GM04503 (cell line): ENCODE data around the gene DPP9.
"Not testable (repeated sequence)": the region's sequence is repeated elsewhere in the genome, so short reads cannot be mapped to it uniquely, and the experiment has no call there.

Experiments
- DNase-seq: peaks from one replicate; pipeline ENCODE4 v3.0.0-alpha.2; 2012; ENCODE audit warnings: low read depth

The DPP9 gene

GRCh38 chr19:4687396-4687795 lies 36.2 kb downstream of the DPP9 start:
- DNase-seq, result no peak

- DNase-seq, result no peak
Measured at GRCh38 chr19:4686700-4687099, 36.9 kb downstream of the DPP9 start.

GRCh38 chr19:4684312-4685095 lies 39.1 kb downstream of the DPP9 start:
- DNase-seq, result no peak

- no peak for DNase-seq
Measured at GRCh38 chr19:4682417-4683200, 41.0 kb downstream of the DPP9 start.

- DNase-seq, result not testable (repeated sequence)
Measured at GRCh38 chr19:4680021-4680420, 43.6 kb downstream of the DPP9 start.

GRCh38 chr19:4678881-4679790 lies 44.5 kb downstream of the DPP9 start:
- no peak for DNase-seq

- no peak for DNase-seq
Measured at GRCh38 chr19:4676955-4677731, 46.5 kb downstream of the DPP9 start.

GRCh38 chr19:4675346-4675745 lies 48.3 kb downstream of the DPP9 start:
- no peak for DNase-seq

GRCh38 chr19:4673726-4674125 lies 49.9 kb downstream of the DPP9 start:
- DNase-seq, result no peak

GRCh38 chr19:4673216-4673615 lies 50.4 kb downstream of the DPP9 start:
- DNase-seq, result no peak

- DNase-seq, result no peak
Measured at GRCh38 chr19:4671185-4671851, 52.3 kb downstream of the DPP9 start.

- peak; percentile 22 for DNase-seq
Measured at GRCh38 chr19:4669723-4670480, 53.7 kb downstream of the DPP9 start, which contains the start of gene MYDGF. Gene MYDGF (minus strand): TSS chr19:4670342. CDS start chr19:4670334, 8 bp downstream.

GRCh38 chr19:4664642-4665041 lies 59.0 kb downstream of the DPP9 start:
- no peak for DNase-seq

- DNase-seq, result no peak
Measured at GRCh38 chr19:4662812-4663211, 60.8 kb downstream of the DPP9 start.

GRCh38 chr19:4662020-4662695 lies 61.5 kb downstream of the DPP9 start:
- DNase-seq, result no peak

- no peak for DNase-seq
Measured at GRCh38 chr19:4660993-4661392, 62.6 kb downstream of the DPP9 start.

- no peak for DNase-seq
Measured at GRCh38 chr19:4660181-4660791, 63.4 kb downstream of the DPP9 start.

GRCh38 chr19:4657835-4658234 lies 65.8 kb downstream of the DPP9 start:
- no peak for DNase-seq

- DNase-seq, result no peak
Measured at GRCh38 chr19:4657262-4657661, 66.4 kb downstream of the DPP9 start.
